GM20000 (cell line): ENCODE data around the gene NAGPA.
A peak's percentile ranks its signal among the peaks of the same experiment; 100 is the strongest.
"Not testable (repeated sequence)": the region's sequence is repeated elsewhere in the genome, so short reads cannot be mapped to it uniquely, and the experiment has no call there.

Experiments
- DNase-seq: peaks from one replicate; pipeline ENCODE4 v3.0.0; 2012; ENCODE audit warnings: low spot score
- TF ChIP-seq, protein P1 (sequence below): IDR thresholded peaks from 2 replicates; pipeline ENCODE4 v1.5.1; 2012; ENCODE audit warnings: mild to moderate bottlenecking, control low read depth; ENCODE audit errors: extremely low read depth, missing control alignments

NAGPA gene, protein sequence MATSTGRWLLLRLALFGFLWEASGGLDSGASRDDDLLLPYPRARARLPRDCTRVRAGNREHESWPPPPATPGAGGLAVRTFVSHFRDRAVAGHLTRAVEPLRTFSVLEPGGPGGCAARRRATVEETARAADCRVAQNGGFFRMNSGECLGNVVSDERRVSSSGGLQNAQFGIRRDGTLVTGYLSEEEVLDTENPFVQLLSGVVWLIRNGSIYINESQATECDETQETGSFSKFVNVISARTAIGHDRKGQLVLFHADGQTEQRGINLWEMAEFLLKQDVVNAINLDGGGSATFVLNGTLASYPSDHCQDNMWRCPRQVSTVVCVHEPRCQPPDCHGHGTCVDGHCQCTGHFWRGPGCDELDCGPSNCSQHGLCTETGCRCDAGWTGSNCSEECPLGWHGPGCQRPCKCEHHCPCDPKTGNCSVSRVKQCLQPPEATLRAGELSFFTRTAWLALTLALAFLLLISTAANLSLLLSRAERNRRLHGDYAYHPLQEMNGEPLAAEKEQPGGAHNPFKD

DNA sequence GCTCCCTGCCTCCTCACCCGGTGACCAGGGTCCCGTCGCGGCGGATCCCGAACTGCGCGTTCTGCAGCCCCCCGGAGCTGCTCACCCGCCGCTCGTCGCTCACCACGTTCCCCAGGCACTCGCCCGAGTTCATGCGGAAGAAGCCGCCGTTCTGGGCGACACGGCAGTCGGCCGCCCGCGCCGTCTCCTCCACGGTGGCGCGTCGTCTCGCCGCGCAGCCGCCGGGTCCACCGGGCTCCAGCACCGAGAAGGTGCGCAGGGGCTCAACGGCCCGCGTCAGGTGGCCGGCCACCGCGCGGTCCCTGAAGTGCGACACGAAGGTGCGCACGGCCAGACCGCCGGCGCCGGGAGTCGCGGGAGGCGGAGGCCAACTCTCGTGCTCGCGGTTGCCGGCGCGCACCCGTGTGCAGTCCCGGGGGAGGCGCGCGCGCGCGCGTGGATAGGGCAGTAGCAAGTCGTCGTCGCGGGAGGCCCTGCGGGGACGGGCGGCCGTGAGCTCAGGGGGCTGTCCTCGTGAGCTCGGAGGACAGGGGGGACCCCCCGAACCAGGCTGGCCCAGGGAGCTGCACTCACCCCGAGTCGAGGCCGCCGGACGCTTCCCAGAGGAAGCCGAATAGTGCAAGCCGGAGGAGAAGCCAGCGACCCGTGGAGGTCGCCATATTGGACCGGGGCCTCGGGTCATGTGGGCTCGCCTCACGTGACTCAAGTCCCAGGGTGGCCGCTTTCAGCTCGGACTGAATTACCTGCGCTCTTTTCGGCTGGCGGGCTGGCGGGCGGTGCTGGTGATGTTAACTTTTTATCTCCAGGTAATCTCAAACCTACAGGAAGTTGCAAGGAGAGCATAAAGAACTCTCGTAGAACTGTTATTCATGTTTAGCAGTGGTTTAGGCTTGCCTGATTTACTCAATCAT lies at the start of gene NAGPA:
Gene NAGPA (minus strand): TSS at position 680 of the 911 bp plus-strand sequence. CDS start 21 bp downstream, at position 659.
- DNase-seq, result peak; percentile 95
- TF ChIP-seq, protein P1, sequence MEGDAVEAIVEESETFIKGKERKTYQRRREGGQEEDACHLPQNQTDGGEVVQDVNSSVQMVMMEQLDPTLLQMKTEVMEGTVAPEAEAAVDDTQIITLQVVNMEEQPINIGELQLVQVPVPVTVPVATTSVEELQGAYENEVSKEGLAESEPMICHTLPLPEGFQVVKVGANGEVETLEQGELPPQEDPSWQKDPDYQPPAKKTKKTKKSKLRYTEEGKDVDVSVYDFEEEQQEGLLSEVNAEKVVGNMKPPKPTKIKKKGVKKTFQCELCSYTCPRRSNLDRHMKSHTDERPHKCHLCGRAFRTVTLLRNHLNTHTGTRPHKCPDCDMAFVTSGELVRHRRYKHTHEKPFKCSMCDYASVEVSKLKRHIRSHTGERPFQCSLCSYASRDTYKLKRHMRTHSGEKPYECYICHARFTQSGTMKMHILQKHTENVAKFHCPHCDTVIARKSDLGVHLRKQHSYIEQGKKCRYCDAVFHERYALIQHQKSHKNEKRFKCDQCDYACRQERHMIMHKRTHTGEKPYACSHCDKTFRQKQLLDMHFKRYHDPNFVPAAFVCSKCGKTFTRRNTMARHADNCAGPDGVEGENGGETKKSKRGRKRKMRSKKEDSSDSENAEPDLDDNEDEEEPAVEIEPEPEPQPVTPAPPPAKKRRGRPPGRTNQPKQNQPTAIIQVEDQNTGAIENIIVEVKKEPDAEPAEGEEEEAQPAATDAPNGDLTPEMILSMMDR, result no peak

DNA sequence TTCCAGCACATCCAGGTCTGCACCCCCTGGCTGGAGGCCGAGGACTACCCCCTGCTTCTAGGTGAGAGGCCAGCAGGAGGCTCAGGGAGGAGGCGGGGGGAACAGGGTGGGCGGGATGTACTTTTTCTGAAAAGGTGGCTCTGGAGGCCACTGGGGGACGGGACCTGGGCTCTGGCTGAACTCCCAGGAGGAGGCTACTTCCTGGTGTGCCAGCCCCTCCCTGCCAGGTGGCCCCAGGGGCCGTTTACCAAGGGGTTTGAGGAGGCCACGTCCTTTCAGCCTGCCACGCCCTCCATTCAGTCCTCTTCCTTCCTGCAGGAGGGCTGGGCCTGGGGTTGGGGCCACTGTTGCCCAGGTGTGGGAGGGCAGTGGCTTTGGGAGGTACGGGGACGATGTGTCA lies 47.3 kb upstream of the NAGPA start:
- DNase-seq, result not testable (repeated sequence)

DNA sequence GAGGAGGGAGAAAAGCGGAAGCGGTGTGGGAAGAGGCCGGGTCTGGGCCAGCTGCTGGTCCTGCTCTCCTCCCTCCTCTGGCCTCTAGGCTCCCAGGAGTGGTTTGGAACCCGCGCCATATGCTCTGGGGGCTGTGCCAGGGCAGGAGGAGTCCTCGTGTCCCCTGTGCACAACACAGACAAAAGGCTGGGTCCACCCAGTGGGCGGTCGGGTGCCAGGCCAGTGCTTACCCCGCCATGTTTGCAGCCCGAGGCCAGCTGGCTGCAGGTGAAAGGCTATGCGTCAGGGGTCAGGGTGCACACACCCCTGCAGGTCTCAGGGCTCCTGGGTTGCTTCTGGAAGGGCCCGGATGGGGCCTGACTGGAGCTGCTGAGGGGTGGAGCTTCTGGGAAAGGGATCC lies 46.7 kb upstream of the NAGPA start:
- DNase-seq, result not testable (repeated sequence)

DNA sequence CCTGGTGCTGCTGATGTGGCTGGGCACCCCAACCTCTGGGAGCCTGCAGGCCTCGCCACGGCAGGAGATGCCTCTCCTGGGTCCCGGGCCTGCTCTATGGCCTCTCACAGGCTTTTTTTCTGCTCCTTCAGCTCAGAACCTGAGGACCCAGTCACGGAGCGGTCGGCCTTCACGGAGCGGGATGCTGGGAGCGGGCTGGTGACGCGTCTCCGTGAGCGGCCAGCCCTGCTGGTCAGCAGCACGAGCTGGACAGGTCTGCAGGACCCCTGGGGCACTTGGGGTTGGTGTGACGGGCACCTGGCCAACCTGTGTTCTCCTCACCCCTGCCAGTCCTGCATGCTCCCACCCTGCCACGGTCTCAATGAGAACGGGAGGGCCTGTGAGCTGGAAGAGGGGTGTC lies 44.9 kb upstream of the NAGPA start:
- TF ChIP-seq, protein P1, result no peak
- DNase-seq, result no peak

DNA sequence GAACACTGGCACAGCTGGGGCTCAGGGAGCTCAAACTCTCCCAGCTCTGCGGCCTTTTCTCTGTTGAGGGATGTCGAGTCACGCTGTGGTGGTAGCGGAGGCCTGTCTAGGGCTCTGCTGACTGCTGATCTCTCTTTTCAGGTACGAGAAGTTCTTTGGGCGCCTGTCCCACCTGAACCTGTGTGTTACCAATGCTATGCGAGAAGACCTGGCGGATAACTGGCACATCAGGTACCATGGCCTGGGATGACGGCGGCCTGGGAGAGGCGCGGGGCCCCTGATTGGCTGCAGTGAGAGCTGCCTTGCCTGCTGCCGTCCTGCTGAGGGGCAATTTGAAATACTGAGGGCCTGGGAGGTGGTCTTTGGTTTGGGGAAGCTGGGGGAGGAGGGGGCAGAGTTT lies 43.6 kb upstream of the NAGPA start:
- TF ChIP-seq, protein P1, result no peak
- DNase-seq, result no peak

DNA sequence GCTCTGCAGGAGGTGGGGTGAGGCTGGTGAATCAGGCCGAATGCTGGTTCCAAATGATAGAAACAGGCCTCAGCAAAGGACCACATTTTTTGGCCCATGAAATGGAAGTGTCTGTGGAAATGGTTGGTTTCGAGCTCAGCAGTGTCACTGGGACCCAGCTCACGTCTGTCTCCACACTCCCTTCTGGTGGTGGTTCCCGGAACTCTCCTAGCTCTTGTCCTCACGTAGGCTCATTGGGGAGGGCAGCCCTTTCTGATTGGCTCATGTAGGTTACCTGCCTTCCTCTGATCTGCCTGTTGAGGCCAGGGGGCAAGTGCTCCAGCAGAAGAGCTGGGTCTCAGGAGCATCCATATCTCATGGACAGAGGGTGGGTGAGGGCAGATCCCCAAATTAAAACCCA lies 41.9 kb upstream of the NAGPA start:
- TF ChIP-seq, protein P1, result no peak
- DNase-seq, result no peak

DNA sequence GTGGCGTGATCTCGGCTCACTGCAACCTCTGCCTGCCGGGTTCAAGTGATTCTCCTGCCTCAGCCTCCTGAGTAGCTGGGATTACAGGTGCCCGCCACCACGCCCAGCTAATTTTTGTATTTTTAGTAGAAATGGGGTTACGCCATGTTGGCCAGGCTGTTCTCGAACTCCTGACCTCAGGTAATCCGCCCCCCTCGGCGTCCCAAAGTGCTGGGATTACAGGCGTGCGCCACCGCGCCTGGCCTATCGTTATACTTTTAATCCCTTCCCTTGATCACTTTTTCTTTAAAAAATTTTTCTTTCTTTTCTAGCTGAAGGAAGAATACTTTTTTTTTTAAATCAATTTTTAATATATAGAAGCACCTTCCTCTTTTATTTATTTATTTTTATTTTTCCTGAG lies 40.0 kb upstream of the NAGPA start:
- DNase-seq, result not testable (repeated sequence)

DNA sequence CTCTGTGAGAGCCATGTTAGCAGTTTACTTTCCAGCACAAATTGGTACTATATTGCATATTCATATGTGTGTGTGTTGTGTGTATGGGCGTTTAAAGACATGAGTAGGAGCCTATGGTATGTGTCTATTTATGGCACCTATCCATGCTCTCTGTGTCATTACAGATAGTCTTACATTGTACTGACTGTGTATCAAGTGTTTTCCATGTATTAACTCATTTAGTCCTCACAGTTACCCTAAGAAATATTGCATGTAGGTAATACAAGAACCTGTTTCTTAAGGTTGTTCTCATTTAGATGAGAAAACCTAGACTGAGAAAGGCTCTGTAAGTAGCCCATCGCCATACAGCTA lies 39.5 kb upstream of the NAGPA start:
- no peak for DNase-seq
- TF ChIP-seq, protein P1, result no peak
